Measurements from ENCODE around the gene CYP1B1. TPM values are rescaled to one million over a fixed set of nuclear protein-coding genes. Genes with fewer than 3 reads are reported as not detected.

CYP1B1 gene
- total and polyA plus RNA-seq, 8 donors, result 7.5 to 141 (median 23.6) TPM

GRCh38 chr2:38074058-38074763 lies 1.7 kb downstream of the CYP1B1 start:
- TF ChIP-seq POLR2A (IDR thresholded peaks at IDR 0.05), result no peak
- TF ChIP-seq EP300 (IDR thresholded peaks at IDR 0.05), result no peak
- TF ChIP-seq CTCF (IDR thresholded peaks at IDR 0.05), result no peak
- TF ChIP-seq POLR2AphosphoS5 (IDR thresholded peaks at IDR 0.05), result no peak
- WGBS, 5 donors, result 6 to 13% (median 12%) methylated on average over 36 to 58 of the region's 58 CpGs
- H3K27ac ChIP-seq, result peak overlapping the region in 4 of 5 donors; percentile 87 to 94 (median 90)
- DNase-seq, result peak in 1 of 2 donors; percentile 49
- peaks cover 0 to 12% (median 0%) of the 10 kb centered on the region in 4 donors for H3K9me3 ChIP-seq
- peaks cover 0 to 59% (median 31%) of the 10 kb centered on the region in 3 donors for H3K27me3 ChIP-seq
- H3K36me3 ChIP-seq, result peaks cover 0 to 18% (median 5%) of the 10 kb centered on the region in 4 donors
- H3K4me1 ChIP-seq, result peaks cover 13 to 52% (median 47%) of the 10 kb centered on the region in 4 donors
- H3K4me3 ChIP-seq, result peak overlapping the region; percentile 54 to 66 (median 56)
- intact Hi-C loops (cut with DNase I; ENCODE audit: low total_unique reads), result no loop called here

GRCh38 chr2:38073211-38074057 lies 2.5 kb downstream of the CYP1B1 start:
- Histone ChIP-seq H3K4me1 (peaks cover 13 to 48% (median 45%) of the 10 kb centered on the region in 4 donors), H3K27me3 (peaks cover 0 to 58% (median 31%) of the 10 kb centered on the region in 3 donors), H3K4me3 (peak overlapping the region; percentile 54 to 66 (median 56)), H3K27ac (peak overlapping the region in 4 of 5 donors; percentile 19 to 94 (median 68)), H3K9me3 (peaks cover 0 to 12% (median 0%) of the 10 kb centered on the region in 4 donors), H3K36me3 (peaks cover 0 to 18% (median 5%) of the 10 kb centered on the region in 4 donors)
- 23 to 41% (median 40%) methylated on average over 32 of the region's 32 CpGs for WGBS, 5 donors
- DNase-seq, result peak in 1 of 2 donors; percentile 30
- intact Hi-C loops (cut with DNase I; ENCODE audit: low total_unique reads), result no loop called here
- TF ChIP-seq CTCF (IDR thresholded peaks at IDR 0.05), result no peak
- no peak for TF ChIP-seq POLR2AphosphoS5 (IDR thresholded peaks at IDR 0.05)
- TF ChIP-seq EP300 (IDR thresholded peaks at IDR 0.05), result no peak
- no peak for TF ChIP-seq POLR2A (IDR thresholded peaks at IDR 0.05)

- Histone ChIP-seq H3K9me3 (peaks cover 0 to 11% (median 0%) of the 10 kb centered on the region in 4 donors), H3K4me3 (peak overlapping the region in 2 of 4 donors; percentile 18 to 22), H3K36me3 (peaks cover 0 to 18% (median 5%) of the 10 kb centered on the region in 4 donors), H3K27ac (peak overlapping the region in 1 of 5 donors; percentile 62), H3K4me1 (peaks cover 0 to 28% (median 20%) of the 10 kb centered on the region in 4 donors), H3K27me3 (peaks cover 0 to 30% (median 23%) of the 10 kb centered on the region in 3 donors)
- WGBS, 5 donors, result 75 to 87% (median 82%) methylated on average over 3 of the region's 3 CpGs
- no peak for TF ChIP-seq POLR2AphosphoS5 (IDR thresholded peaks at IDR 0.05)
- no peak for TF ChIP-seq POLR2A (IDR thresholded peaks at IDR 0.05)
- TF ChIP-seq CTCF (IDR thresholded peaks at IDR 0.05), result no peak
- no peak for TF ChIP-seq EP300 (IDR thresholded peaks at IDR 0.05)
- intact Hi-C loops (cut with DNase I; ENCODE audit: low total_unique reads), result no loop called here
- no peak for DNase-seq
Observed at GRCh38 chr2:38070438-38070837, 5.5 kb downstream of the CYP1B1 start.

- Histone ChIP-seq H3K27ac (peak overlapping the region in 1 of 5 donors; percentile 62), H3K4me3 (peak overlapping the region; percentile 1 to 14 (median 8)), H3K4me1 (peaks cover 0 to 8% (median 0%) of the 10 kb centered on the region in 4 donors), H3K36me3 (peaks cover 0 to 18% (median 7%) of the 10 kb centered on the region in 4 donors), H3K27me3 (peaks cover 0 to 8% (median 2%) of the 10 kb centered on the region in 3 donors), H3K9me3 (no peaks in the 10 kb centered on the region)
- WGBS, 5 donors, result 73 to 85% (median 83%) methylated on average over 4 of the region's 4 CpGs
- no peak for DNase-seq
- no peak for TF ChIP-seq POLR2A (IDR thresholded peaks at IDR 0.05)
- intact Hi-C loops (cut with DNase I; ENCODE audit: low total_unique reads), result no loop called here
Observed at GRCh38 chr2:38068234-38068633, 7.7 kb downstream of the CYP1B1 start.

All from stomach (tissue), 9 donors.